GM19351 (cell line): ENCODE measurements around the gene GRIN1.

Experiments
- ATAC-seq: cut with Tn5 transposase; IDR thresholded peaks from one replicate; pipeline ENCODE4 v1.9.1; 2021; ENCODE audit warnings: mild to moderate bottlenecking, moderate library complexity; ENCODE audit not compliant: unreplicated experiment

GRIN1 gene

GRCh38 chr9:137138722-137139467, at the start of gene GRIN1:
GRIN1 (plus strand) TSS chr9:137139154; CDS start chr9:137139487, 333 bp downstream.
- no peak for ATAC-seq

- no peak for ATAC-seq
These were observed 49.6 kb upstream of the GRIN1 start for GRCh38 chr9:137089232-137089947.

GRCh38 chr9:137095664-137096517, 43.1 kb upstream of the GRIN1 start:
- peak; percentile 85 for ATAC-seq

- no peak for ATAC-seq
These were observed 42.0 kb upstream of the GRIN1 start for GRCh38 chr9:137096785-137097546.

- no peak for ATAC-seq
These were observed 41.0 kb upstream of the GRIN1 start for GRCh38 chr9:137097761-137098462.

- no peak for ATAC-seq
These were observed 39.7 kb upstream of the GRIN1 start for GRCh38 chr9:137099231-137099630.

- no peak for ATAC-seq
These were observed 35.6 kb upstream of the GRIN1 start for GRCh38 chr9:137103206-137103999.

- no peak for ATAC-seq
These were observed 32.9 kb upstream of the GRIN1 start for GRCh38 chr9:137105814-137106661.

GRCh38 chr9:137106662-137107250, 32.2 kb upstream of the GRIN1 start:
- no peak for ATAC-seq

- ATAC-seq, result no peak
These were observed 31.5 kb upstream of the GRIN1 start for GRCh38 chr9:137107312-137107921.

- no peak for ATAC-seq
These were observed 31.0 kb upstream of the GRIN1 start for GRCh38 chr9:137107982-137108381.

GRCh38 chr9:137108608-137109249, 30.2 kb upstream of the GRIN1 start:
- ATAC-seq, result no peak

- ATAC-seq, result no peak
These were observed 29.5 kb upstream of the GRIN1 start for GRCh38 chr9:137109250-137110146.

- no peak for ATAC-seq
These were observed 28.6 kb upstream of the GRIN1 start for GRCh38 chr9:137110147-137110910.
